Parathyroid adenoma (tissue), 2 donors: Measurements from ENCODE around the gene SIL1.

Experiments used
- H2AFZ ChIP-seq: fragments of 300-600 bp; sonication (generic); one replicate; pipeline ENCODE4 v1.7.0; 2017; ENCODE audit warnings: antibody characterized with exemption, mild to moderate bottlenecking
- H3K27ac ChIP-seq: fragments of 300-600 bp; sonication (generic); one replicate; pipeline ENCODE4 v1.7.0; 2017
- H3K27me3 ChIP-seq: fragments of 300-600 bp; sonication (generic); one replicate; pipeline ENCODE4 v1.7.0; 2017; ENCODE audit warnings: low read length; ENCODE audit not compliant: control insufficient read depth, insufficient read depth
- H3K36me3 ChIP-seq: fragments of 300-600 bp; sonication (generic); one replicate; pipeline ENCODE4 v1.7.0; 2017; ENCODE audit warnings: low read length; ENCODE audit not compliant: control insufficient read depth, insufficient read depth
- H3K4me1 ChIP-seq: fragments of 300-600 bp; sonication (generic); one replicate; pipeline ENCODE4 v1.7.0; 2017; ENCODE audit warnings: control low read depth
- H3K4me2 ChIP-seq: fragments of 300-600 bp; sonication (generic); one replicate; pipeline ENCODE4 v1.7.0; 2017; ENCODE audit warnings: low read length
- H3K4me3 ChIP-seq: fragments of 300-600 bp; sonication (generic); one replicate; pipeline ENCODE4 v1.7.0; 2017; ENCODE audit warnings: low read depth, low read length
- H3K79me2 ChIP-seq: fragments of 300-600 bp; sonication (generic); one replicate; pipeline ENCODE4 v1.7.0; 2017; ENCODE audit warnings: control low read depth
- H3K9ac ChIP-seq: fragments of 300-600 bp; sonication (generic); one replicate; pipeline ENCODE4 v1.7.0; 2017; ENCODE audit warnings: mild to moderate bottlenecking
- H3K9me3 ChIP-seq: fragments of 300-600 bp; sonication (generic); one replicate; pipeline ENCODE4 v1.7.0; 2017; ENCODE audit warnings: low read length; ENCODE audit not compliant: control insufficient read depth
- TF ChIP-seq, protein P1 (sequence below): fragments of 300-600 bp; sonication (generic); IDR thresholded peaks from one replicate; pipeline ENCODE4 v1.7.0; 2017; ENCODE audit warnings: antibody characterized with exemption, mild to moderate bottlenecking
- donor health status: primary hyperparathyroidism.

The SIL1 gene

DNA sequence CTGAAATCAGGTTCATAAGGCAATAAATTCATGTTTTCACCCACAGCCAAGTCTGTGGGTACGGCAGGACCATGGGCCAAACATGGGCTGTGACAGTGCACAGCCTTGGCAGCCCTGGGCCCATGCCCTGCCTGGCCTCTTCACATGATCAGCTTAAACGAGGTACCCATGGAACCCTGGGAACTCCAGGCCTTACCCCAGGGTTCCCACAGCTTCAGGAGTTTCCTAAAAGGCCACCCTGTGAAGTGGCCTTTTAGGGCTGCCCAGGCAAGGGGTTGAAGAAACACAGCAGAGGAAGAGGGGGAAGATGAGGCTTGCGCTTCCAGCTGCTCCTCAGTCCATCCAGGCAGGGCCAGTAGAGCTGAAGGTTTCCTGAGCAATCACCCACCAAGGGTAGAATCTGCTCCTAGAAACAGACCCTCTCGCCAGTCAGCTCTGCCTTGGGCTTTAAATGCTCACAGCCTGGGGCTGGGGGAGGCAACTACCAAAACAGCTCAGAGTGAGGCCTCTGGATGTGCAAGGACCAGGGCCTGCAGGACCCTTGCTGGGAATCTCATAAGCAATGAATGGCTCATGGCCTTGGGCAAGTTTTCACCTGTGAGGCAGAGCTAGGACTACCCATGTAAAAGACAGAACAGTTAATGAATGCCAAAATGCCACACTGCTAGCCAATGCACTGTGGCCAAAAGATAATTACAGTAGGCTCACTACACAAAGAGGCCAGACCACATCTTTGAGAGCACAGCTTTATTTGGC, 243.7 kb downstream of the SIL1 start:
- Histone ChIP-seq H3K4me1 (peaks cover 27% of the 10 kb centered on the region), H3K4me2 (no peak overlapping the region), H3K79me2 (no peaks in the 10 kb centered on the region), H3K27me3 (no peaks in the 10 kb centered on the region), H3K36me3 (no peaks in the 10 kb centered on the region), H3K4me3 (no peak overlapping the region), H3K9me3 (no peaks in the 10 kb centered on the region), H3K27ac (no peak overlapping the region), H2AFZ (no peak overlapping the region), H3K9ac (no peak overlapping the region)
- TF ChIP-seq, protein P1, sequence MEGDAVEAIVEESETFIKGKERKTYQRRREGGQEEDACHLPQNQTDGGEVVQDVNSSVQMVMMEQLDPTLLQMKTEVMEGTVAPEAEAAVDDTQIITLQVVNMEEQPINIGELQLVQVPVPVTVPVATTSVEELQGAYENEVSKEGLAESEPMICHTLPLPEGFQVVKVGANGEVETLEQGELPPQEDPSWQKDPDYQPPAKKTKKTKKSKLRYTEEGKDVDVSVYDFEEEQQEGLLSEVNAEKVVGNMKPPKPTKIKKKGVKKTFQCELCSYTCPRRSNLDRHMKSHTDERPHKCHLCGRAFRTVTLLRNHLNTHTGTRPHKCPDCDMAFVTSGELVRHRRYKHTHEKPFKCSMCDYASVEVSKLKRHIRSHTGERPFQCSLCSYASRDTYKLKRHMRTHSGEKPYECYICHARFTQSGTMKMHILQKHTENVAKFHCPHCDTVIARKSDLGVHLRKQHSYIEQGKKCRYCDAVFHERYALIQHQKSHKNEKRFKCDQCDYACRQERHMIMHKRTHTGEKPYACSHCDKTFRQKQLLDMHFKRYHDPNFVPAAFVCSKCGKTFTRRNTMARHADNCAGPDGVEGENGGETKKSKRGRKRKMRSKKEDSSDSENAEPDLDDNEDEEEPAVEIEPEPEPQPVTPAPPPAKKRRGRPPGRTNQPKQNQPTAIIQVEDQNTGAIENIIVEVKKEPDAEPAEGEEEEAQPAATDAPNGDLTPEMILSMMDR, result no peak

DNA sequence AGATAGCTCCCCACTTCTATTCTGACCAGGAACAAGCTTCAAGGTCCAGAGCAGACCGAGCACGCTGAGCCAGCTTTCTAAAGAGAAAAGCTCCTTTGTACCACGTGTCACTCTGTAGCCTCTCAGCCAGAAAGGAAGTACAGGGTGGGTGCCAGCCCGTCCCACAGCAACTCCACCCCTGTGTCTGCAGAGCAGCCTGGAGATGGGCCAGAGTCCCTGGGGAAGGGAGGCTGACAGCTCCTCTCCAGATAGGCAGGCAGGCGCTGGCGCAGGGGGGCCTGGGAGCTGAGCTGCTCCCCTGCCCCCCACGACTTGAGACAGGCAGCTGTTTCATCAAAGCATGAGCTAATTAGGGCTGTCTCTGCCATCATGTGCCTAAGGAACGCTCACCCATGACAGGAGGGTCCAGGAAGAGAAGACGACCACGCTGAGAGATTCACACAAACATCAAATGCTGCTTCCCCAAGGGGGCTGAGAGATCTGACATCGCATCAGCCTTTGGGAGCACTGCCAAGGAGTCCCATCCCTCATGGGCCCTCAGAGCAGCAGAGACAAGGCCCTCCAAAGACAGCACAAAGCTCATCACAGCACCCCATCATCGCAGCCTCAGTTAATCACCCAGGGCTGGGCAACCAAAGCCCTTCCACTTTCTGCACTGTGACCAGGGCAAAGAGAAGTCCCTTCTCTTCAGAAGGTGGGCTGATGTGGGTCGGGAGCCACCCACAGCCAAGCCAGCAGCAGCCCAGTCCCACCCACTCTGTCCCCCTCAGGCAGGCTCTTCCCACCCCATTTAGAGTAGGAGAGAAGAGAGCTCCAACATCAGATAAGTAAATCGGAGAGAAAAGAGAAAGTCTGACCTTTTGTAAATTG, 244.5 kb downstream of the SIL1 start:
- H3K27ac ChIP-seq, result no peak overlapping the region
- H3K9ac ChIP-seq, result no peak overlapping the region
- H3K9me3 ChIP-seq, result no peaks in the 10 kb centered on the region
- no peaks in the 10 kb centered on the region for H3K27me3 ChIP-seq
- H3K4me3 ChIP-seq, result no peak overlapping the region
- H3K36me3 ChIP-seq, result no peaks in the 10 kb centered on the region
- H3K4me2 ChIP-seq, result no peak overlapping the region
- TF ChIP-seq, protein P1, result no peak
- peaks cover 27% of the 10 kb centered on the region for H3K4me1 ChIP-seq
- no peak overlapping the region for H2AFZ ChIP-seq
- H3K79me2 ChIP-seq, result peaks cover 4% of the 10 kb centered on the region

DNA sequence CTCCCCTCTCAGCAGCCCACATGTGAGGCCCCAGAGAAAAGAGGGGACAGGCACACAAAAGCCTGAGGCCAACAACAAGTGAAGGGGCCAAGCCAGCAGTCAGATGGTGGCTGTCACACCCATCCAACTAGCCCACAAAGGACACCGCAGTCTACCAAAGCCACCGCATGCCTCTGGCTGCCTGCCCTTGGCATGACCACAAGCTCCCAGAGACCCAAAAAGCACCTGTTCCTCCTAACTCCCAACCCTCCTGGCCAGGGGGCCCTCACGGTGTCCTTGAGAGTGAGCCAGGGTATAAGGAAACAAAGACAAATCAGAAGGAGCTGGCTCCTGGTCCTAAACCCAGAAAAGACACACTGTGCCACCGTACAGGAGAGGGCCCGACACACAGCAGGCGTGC, 245.2 kb downstream of the SIL1 start:
- H3K4me2 ChIP-seq, result no peak overlapping the region
- no peak overlapping the region for H3K9ac ChIP-seq
- no peak overlapping the region for H3K4me3 ChIP-seq

DNA sequence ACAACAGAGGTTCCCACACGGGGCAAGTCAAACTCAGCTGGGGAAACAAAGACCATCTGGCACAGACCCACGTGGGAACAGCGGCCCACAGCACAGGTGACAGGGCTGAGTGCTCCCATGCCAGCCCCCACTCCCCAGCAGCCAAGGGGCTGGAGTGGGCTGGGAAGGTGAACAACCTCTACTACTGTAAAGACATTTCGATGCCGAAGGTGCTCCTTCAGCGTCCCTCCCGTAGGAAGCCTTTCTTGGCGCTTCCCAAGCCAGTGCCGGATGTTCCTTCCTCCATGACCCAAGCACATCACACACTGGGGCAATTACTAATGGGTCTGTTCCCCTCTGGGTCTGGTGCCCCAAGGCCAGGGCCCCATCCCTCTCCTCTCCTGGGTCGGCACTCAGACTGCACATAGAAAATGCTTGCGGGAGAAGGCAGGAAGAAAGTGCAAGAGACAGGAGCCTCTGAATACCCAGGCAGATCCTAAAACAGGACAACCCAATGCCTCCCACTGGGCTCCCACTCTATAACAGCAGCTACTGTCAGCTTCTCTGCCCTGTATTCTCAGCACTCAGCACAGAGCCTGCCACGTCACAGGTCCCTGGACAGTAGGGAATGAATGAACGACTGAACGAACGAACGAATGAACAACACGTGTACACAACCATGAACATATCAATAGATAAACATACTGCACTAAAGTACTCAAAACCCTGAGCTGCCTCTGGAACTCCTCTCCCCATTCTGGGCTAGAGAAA, 246.0 kb downstream of the SIL1 start:
- H3K27me3 ChIP-seq, result no peaks in the 10 kb centered on the region
- H3K4me3 ChIP-seq, result no peak overlapping the region
- TF ChIP-seq, protein P1, result no peak
- no peaks in the 10 kb centered on the region for H3K36me3 ChIP-seq
- H3K27ac ChIP-seq, result no peak overlapping the region
- no peak overlapping the region for H2AFZ ChIP-seq
- no peaks in the 10 kb centered on the region for H3K9me3 ChIP-seq
- H3K4me1 ChIP-seq, result peaks cover 33% of the 10 kb centered on the region
- no peak overlapping the region for H3K9ac ChIP-seq
- H3K79me2 ChIP-seq, result peaks cover 4% of the 10 kb centered on the region
- H3K4me2 ChIP-seq, result no peak overlapping the region

More for the DNA sequence above, 245.2 kb downstream of the SIL1 start:
- H3K4me1 ChIP-seq, result peaks cover 27% of the 10 kb centered on the region
- H3K79me2 ChIP-seq, result peaks cover 4% of the 10 kb centered on the region
- H2AFZ ChIP-seq, result no peak overlapping the region
- no peak overlapping the region for H3K27ac ChIP-seq
- H3K27me3 ChIP-seq, result no peaks in the 10 kb centered on the region
- H3K36me3 ChIP-seq, result no peaks in the 10 kb centered on the region
- TF ChIP-seq, protein P1, result no peak
- no peaks in the 10 kb centered on the region for H3K9me3 ChIP-seq
